ENCODE measurements around the gene RTL10.

RTL10 gene

DNA sequence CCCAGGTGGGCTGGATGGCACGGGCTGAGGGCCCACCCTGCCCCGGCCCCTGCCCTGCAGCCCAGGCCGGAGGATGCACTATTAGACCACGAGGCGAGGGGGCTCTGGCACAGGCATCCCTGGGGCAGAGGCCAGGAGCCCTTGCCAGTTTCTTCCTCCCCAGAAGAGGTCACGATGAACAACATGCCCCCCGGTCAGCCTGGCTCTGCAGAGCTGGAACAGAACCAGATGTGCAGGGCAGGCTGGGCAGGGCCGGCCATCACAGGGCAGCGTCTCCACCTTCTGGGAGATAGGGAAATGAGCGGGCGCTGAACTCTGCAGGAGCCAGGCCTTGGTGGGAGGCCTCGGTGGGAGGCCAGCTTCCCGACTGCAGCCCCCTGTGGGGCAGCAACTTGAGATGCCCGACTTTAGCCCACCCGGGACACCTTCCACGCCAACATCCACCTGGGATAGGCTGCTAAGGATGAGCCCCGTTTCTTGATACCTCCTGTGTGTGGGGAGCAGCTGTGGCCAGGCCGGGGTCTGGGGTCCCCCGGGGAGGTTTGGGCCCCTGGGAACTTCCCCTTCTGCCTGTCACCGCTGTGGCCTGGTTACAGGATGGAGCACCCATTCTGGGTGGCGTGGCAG lies 21.8 kb upstream of the RTL10 start:
- no peak for DNase-seq (ENCODE audit: low read depth in 2 of 2)

DNA sequence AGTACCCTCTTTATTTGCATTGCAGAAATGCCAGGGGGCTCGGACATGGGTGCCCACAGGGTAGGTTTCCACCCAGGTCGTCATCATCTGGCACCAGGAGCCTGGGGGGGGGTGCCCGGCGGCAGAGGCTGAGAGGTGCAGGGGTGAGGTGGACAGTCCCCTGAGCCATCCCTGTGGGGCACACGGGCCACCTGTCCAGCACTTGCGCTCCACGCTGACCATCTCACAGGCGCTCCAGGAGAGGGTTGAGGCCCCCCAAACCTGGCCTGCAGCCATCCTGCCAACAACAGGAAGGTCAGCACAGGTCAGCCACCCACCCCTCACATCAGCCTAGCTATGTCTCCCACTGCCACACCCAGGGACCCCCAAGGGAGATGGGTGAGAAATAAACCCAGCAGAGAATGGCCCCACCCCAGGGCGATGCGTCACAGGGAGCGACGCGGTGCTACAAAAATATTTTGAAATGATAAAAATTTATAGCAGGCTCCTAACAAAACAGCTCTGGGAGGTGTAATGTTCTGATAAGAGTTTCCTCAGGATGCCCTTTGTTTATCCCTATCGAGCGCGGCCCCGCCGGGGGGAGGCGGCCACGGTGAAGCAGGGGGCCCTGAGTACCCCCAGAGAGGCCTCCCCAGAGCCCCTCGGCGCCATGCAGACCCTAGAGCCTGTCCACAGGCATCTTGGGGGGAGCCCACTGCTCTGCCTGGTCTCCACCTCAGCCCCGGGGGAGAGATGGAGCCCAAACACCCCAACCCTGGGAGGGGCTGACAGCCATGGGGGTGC lies 21.0 kb upstream of the RTL10 start:
- no peak for DNase-seq (ENCODE audit: low read depth in 2 of 2)

DNA sequence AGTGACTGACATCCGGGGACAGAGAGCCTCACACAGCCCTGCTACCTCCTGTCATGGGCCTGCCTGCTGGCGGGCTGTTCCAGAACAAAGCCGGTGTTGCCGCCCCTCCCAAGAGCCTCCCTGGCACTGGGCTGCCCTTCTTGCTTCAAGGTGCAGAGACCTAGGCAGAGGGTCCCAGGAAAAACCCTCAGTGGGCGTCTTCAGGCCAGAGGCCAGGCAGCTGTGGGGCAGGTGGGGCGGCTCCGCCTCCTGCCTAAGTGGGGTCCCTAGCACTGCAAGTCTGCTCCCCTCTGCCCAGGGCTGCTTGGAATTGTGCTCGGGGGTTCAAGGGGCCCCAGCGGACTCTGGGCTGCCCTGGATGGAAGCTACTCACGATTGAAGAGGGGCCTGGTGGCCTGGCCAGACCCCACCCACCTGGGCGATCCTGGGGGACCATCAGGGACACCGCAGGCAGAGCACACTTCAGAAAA lies 20.4 kb upstream of the RTL10 start:
- no peak for DNase-seq (ENCODE audit: low read depth in 2 of 2)

- DNase-seq (ENCODE audit: low read depth in 2 of 2), result no peak
Measured at GRCh38 chr22:19874307-19875060, 19.8 kb upstream of the RTL10 start.

- DNase-seq (ENCODE audit: low read depth in 2 of 2), result no peak
Measured at GRCh38 chr22:19873960-19874306, 19.3 kb upstream of the RTL10 start.

DNA sequence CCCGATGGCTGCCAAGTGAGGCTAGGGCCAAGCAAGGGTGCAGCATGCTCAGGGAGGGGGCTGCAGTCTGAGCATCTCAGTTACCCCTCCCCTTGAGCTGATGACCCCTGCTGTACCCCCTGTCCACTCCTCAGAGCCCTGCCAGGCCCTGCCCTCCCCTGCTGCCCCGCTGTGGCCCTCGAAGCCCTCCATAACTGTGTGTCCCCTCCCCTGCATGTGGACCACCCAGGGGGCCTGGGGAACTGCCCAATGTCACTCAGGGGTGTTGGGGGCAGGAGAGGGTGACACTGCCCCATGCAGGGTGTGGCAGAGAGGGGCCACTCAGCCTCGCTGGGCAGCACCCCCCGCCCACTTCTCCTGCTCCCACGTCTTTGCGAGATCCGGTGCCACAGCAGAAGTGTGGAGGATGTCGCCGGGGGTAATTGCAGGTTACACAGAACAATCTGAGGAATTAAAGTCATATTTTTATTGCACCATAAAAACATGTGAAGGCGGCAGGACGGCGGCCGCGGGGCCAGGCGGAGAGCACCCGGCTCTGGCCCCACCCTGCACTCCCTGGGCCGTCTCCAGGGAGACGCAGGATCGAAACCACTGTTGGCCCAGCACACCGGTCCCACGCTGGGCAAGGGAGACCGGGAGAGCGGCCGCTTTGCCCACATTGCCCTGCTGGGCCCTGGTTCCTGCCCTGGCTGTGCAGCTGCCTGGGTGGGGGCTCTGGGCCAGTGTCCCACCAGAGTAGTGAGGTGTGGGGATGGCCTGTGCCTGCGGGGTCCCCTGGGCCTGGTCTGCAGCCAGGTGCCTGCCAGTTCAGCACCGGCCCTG lies 18.7 kb upstream of the RTL10 start:
- DNase-seq (ENCODE audit: low read depth in 2 of 2), result no peak

GRCh38 chr22:19872779-19873137 lies 18.1 kb upstream of the RTL10 start:
- DNase-seq (ENCODE audit: low read depth in 2 of 2), result no peak

DNA sequence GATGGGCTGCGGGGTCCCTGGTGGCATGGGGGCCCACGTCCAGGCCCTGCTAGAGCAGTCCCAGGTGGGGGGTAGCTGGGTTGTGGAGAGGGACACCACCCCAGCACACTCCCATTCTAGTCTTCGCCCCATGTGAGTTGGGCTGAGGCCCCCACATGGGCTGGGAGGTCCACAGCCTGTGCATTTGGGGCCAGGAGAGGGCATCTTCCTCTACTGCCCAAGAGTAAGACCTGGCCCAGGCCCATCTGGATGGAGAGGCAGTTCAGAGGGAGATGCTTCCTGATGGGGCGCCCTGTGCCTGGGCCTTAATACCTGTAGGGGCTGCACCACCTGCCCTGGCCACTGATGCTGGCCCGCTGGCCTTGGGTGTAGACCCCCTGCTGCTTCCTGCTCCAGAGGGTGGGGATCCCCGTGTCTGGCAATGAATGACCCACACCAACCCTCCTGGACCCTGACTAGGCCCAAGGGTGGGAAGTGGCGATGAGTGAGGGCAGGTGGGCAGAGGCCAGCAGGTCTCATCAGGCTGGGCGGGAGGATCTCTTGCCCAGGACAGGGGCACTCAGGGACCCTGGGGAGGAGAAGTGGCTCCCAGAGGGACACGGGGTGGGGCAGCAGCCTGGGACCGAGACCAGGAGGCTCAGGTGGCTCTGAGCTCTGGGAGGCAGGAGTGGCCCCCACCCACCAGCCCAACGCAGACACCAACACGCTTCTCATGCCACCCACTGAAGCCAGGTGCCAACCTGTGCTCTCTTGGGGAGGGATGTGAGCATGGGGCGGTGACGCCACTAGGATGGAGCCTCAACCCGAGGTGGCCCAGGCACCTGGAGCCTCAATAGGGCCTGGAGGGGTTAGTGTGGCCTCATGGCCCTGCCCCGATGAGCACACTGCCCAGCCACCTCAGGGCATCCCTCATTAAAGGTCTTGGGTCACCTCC lies 17.4 kb upstream of the RTL10 start:
- no peak for DNase-seq (ENCODE audit: low read depth in 2 of 2)

DNA sequence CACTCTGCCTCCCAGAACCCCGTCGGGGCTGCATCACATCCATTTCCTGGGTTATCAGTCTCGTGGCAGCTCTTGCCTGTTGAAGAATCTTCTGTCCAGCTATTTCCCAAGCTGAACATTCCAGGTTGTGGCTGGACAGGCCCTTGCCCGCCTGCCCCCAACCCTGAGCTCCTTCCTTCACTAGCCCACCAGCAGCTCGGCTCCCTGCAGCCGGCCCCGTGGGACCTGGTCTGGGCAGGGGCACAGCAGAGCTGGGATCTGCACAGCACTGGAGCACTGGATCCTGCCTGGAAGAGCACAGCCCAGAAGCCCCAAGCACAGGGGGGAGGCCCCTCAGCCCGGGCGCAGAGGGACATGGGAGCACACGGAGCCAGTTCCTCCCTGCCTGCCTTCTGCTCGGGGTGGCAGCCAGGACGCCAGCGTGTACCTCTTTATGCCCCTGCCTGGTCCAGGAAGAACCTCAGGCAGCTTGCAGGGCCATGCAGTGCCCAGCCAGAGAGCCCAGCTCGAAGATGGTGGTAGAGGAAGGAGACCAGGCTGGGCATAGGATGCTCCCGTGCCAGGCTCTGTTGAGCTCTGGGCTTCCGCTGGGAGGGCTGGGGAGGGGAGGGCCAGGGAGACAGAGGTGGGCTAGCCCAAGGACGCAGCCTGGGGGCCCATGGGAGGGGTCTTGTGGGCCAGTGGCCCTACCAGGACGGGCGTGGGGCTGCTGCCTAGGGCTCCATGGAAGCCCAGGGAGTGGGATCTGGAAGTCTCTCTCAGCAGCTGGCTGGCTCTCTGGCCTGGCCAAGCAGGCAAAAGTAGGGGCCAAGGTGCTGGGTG lies 16.6 kb upstream of the RTL10 start:
- no peak for DNase-seq (ENCODE audit: low read depth in 2 of 2)

DNA sequence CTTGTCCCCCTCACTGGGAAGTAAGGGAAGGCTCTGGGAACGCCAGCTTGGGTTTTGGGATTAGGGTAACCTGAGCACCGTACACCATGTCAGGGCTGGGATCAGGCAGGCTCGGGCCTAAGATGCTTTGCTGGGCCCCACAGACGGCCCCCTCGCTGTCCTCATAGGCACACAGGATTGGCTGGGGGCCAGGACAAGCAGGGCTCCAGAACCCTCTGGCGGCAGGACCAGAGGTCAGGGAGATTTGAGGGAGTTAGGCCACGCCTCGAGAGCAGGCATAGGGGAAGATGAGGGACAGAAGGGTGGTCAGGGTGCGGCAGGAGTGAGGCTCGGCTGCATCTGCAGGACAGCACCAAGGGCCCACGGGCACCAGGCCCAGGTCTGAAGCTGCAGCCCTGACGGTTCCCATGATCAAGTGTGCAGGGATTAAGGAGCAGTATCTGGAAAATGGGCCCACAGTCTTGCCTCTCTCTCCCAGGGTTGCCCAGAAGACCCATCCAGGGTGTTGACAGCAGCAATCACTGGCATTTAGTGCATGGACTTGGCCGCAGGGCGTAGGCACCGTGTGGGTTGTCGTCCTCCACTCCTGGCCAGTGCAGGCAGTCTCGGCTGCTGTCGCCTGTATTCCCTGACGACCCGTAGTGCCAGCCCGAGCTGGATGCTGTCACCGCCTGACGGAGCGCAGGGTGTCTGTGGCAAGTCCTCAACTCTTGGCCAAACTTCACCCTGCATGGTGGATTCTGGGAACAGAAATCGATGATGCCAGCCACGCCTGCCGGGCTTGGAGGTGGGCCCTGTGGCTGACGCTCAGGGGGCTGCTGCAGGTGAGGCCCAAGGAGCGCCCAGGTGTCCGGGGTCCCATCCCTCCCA lies 15.7 kb upstream of the RTL10 start:
- DNase-seq (ENCODE audit: low read depth in 2 of 2), result no peak

- no peak for DNase-seq (ENCODE audit: low read depth in 2 of 2)
Measured at GRCh38 chr22:19869497-19870152, 15.0 kb upstream of the RTL10 start.

GRCh38 chr22:19868773-19869471 lies 14.2 kb upstream of the RTL10 start:
- DNase-seq (ENCODE audit: low read depth in 2 of 2), result no peak

DNA sequence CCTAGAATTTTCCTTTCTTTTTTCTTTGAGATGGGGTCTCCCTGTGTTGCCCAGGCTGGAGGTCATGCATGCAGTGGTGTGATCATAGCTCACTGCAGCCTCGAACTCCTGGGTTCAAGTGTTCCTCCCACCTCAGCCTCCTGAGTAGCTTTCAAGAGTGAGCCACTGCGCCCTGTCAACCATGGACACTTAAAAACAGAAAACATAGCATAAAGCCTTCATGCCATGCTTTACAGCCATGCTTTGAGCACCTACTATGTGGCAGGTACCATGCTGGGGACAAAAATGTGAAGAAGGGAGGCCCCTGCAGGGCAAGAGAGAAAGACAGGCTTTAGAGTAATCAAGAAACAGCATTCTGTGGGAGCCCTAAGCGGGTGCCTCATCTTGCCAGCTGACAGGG lies 13.7 kb upstream of the RTL10 start:
- no peak for DNase-seq (ENCODE audit: low read depth in 2 of 2)

GRCh38 chr22:19867617-19868016 lies 12.9 kb upstream of the RTL10 start:
- no peak for DNase-seq (ENCODE audit: low read depth in 2 of 2)

DNA sequence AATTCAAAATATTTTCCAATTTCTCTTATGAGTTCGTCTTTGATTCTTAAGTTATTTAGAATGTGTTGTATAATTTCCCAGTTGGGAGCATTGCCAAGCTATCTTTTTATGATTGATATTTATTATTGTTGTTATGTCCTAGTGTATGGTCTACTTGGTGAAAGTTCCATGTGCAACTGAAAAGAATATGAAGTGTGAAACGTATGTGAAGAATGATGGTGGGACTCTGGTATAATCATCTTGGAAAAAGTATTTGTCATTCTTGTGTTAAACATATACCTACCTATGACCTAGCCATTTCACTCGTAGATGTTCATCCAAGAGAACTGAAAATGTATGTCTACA lies 12.0 kb upstream of the RTL10 start:
- no peak for DNase-seq (ENCODE audit: low read depth in 2 of 2)

- no peak for DNase-seq (ENCODE audit: low read depth in 2 of 2)
Measured at GRCh38 chr22:19865141-19865829, 10.6 kb upstream of the RTL10 start.

- no peak for DNase-seq (ENCODE audit: low read depth in 2 of 2)
Measured at GRCh38 chr22:19864538-19865106, 9.9 kb upstream of the RTL10 start.

All from stimulated activated CD8-positive, alpha-beta memory T cell treated with anti-CD3 and anti-CD28 coated beads, Interleukin-2, amount 100 ng/mL, for 48 hours (primary cell).